Measurements from ENCODE around the gene CLDN25.

Gene CLDN25

DNA sequence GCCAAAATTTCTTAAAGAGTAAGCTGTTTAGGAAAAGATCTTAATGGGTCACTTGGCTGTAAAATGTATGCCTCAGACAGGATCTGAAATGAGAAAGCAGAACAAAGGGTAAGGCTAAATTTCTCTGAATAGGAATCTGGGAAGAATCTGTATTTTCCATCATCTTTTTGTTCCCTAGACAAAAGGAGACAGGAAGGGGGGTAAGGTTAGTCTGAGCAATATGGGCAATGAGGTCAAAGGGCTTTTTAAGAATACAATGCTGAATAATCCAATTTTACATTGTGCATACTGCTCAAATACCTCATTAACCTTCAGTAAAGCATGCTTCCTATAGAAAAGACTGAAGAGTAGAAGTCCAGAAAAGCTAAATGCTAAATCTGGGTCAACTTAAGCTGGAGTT, 34.6 kb downstream of the CLDN25 start:
- ATAC-seq, result no peak

DNA sequence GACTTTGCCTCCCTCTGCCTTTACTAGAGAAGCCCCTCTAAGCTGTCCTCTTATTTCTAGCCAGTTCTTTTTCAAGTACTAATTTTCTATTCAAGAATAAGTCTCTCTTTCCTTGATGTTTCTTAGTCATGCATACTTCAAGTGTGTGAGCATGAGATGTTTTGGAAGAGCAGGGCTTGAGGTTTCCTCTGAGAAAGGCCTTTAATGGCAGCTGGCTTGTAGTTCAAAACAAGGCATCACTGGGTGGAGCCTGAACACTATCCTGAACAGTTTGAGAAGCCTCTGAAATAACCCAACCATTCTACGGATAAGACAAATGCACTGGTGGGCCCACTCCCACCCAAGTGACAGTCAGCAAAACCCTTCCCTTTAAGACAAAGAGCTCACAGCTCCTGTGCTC, 37.6 kb downstream of the CLDN25 start:
- ATAC-seq, result no peak

DNA sequence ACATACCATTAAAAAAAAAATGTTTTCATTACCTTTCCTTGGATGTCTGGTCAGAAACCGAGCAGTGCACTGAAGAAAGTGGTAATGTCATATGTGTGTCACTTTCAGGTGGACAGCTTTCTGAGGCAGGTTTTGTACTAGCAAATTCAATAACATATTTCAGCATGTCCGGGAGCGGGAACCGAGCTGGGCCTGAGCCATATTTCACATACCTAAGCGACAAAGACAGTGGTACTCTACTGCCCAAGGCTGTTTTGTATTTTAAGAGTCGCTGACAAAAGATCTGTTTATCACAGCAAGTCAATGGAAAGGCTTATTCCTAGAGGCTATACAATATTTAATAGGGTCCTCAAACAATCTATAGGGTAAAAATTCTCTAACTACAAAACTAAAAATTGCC, 38.0 kb downstream of the CLDN25 start:
- ATAC-seq, result no peak

DNA sequence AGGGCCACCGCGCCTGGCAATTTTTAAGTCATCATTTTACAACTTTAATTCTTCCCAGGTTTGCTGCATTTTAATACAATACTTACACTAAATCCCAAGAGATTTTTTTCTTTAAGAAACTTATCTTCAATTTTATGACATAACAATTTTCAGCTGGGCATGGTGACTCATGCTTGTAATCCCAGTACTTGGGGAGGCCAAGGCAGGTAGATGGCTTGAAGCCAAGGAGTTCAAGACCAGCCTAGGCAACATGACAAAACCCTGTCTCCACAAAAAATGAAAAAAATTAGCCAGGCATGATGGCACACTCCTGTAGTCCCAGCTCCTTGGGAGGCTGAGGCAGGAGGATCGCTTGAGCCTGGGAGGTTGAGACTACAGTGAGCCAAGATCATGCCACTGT, 38.8 kb downstream of the CLDN25 start:
- ATAC-seq, result no peak

DNA sequence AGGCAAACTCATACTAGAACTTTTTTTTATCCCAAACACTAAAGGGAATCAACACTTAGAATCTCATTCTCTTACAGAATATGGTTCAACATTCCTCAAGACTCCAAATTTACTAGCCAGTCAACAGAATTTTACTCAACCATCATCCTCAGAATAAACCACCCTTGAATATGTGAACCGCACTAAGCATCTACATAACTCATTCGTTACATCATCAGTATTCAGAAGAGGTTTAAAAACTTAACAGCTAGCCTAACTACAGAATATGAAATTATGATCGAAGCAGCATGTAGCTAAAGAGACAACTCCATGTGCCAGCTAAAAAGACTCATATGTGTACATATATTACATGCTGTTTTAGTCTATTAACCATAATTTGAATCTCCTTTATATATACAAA, 47.9 kb downstream of the CLDN25 start:
- no peak for ATAC-seq

DNA sequence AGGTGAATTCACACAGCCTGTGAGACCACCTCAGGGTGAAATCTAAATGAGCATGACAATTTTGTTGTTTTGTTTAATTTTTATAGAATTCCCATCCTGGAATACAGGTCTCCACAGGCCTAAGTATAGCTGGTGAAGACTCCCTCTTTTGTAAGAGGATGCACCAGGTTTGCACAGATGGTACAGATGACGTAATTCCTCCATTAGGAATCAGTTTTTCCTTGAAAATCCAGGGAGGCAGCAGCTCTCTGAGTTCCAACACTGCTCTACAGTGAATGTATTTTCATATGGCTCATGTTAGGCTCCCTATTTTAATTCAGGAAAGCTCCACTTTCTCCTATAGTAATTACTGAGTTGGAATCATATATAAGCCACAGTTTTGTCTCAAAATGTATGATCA, 48.6 kb downstream of the CLDN25 start:
- ATAC-seq, result no peak

DNA sequence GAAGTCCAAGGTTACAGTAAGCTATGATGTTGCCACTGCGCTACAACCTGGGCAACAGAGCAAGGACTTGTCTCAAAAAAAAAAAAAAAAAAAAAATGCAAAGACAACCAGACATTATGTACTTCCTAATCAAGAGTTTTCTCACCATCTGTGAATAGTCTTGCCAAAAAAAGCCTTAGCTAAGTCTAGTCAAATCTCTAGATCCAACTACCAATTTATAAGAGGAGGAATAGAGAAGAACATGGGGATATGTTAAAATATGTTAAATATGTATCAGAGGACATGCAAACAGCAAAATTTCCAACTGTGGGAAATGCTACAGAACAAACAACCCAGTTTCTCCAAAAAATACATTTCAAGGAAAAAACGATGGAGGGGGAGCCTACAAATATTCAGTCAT, 50.2 kb downstream of the CLDN25 start:
- no peak for ATAC-seq

All from activated CD4-positive, CD25-positive, alpha-beta regulatory T cell treated with anti-CD3 and anti-CD28 coated beads, Interleukin-2, amount 50 U/mL, for 24 hours (primary cell).